GM20431 (cell line): ENCODE results near the gene TCERG1L.

Experiments used
- in situ Hi-C: fragments of 300-500 bp; cut with MseI, MboI; formaldehyde crosslinking; loops from one replicate; pipeline ENCODE4 v1.15.0; 2020; ENCODE audit warnings: low sequenced_read_pairs; ENCODE audit not compliant: unreplicated experiment

Gene TCERG1L

DNA sequence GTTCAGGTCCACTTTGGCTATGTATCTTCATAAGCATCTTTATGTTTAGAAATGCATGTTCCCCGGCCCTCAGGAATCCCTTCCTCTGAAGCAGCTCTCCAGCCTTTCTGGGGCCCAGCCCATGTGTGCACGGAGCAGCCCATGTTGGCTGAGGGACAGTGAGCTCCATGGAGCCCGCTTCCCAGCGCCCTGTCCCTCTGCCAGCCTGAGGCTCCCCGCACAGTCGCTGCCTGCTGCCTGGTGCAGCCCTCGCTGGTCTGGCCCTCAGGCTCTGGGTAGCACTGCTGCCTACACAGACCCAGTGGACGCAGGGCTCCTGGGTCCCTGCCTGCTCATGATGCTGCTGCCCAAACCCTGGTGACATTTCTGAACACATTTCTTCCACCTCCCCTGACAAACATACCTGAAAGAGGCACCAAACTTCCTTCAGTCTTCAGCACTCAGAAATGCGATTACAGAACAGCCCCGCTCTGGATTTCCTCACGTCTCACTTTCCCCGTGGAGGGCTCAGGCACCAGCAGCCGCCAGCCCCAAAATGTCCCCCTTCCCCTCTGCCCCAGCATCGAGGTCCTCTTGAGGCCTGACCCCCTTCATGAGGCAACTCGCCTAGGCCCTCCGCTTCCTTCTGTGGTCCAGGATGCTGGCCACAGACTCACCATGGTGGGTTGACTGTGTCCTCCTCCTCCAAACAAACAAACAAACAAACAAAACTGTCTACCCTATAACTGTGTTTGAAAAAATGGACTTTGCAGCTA is 5.0 kb upstream of the TCERG1L start:
- in situ Hi-C loops = no loop called here

DNA sequence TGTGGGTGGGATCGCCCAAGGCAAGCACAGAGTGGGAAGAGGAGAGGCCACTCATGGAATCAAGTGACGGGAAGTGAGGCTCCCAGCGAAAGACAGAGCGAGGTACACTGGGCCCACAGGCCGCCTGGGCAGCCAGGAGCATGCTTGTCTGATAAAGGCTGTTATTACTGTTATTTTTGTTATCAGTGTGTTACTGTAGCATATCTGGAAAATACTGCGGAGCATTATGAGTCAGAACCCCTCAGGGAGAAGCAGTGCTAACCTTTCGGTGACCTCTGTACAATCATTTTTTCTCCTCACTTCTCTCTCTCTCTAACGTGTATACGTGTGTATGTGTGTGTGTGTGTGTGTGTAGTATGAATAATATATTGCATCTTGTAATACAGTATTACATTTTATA is 3.8 kb upstream of the TCERG1L start:
- in situ Hi-C loops = no loop called here

DNA sequence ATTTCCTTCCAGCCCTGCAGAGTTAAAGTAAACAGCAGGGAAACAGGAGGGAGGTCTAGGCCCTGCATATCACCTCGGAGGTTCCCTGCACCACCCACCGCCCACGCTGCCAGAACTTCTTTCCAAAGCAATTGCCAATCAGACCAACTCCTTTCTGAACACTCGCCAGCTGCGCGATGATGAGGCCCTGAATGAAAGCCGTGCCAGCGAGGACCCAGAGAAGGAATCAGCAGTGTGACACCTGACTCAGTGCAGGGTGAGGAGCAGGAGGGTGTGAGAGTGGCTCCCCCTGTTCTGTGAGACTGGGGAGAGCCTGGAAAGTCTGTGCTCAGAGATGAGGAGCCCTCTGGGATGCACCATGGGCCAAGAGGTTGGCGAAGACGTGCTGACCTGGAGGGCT is 3.3 kb upstream of the TCERG1L start:
- in situ Hi-C loops = no loop called here

DNA sequence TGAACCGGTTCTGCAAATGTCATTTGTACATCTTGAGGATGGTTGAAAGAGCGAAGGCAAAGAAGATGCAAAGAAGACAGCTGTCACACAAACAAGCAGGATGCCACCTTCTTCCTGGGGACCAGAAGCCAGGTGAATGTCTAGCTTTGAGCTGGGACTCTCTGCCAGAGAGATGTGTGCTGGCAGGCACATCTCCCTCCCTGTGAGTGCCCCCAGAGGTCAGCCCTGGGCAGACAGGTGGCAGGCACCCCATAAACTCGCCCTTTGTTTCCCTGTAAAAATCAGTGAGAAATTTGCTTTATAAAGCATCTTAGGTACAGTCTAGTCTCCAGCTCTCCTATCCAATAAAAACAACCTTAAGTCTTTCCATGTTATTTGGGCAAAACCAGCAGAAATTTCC is 2.6 kb upstream of the TCERG1L start:
- in situ Hi-C loops = no loop called here

DNA sequence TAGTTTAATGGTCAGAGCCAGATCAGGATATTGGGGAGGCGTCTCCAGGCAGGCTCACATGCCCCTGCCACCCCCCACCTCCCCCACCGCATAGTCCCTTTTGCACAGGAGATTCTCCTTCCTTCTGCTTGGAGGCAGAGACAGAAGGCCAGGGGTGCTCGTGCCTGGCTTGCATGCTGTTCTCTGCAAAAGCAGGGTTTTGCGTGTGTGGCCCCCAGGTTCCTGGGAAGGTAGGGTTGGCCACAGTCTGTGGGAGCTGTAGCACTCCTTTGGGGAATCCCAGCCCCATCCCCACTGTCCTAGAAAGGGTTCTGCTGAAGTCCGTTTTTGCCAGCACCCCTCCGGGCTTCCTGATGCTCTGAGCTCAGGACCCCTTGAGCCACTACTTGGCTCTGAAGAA is 1.9 kb upstream of the TCERG1L start:
- in situ Hi-C loops = no loop called here

DNA sequence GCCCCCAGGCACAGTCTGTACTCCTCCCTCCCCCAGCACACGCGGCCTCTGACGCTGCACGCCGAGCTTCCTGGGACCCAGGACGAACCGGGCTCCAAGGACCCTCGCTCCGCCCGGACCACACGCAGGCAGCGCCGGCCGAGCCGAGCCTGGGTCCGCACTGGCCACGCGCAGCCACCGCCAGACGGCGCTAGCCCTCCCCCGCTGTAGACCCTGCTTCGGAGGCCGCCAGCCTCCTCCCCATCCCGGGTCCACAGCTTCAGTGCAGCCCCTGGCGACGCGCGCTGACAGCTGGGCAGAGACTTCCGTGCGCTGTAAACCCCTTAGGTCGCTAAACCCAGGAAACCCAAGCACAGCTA is 936 bp upstream of the TCERG1L start:
- in situ Hi-C loops = no loop called here

DNA sequence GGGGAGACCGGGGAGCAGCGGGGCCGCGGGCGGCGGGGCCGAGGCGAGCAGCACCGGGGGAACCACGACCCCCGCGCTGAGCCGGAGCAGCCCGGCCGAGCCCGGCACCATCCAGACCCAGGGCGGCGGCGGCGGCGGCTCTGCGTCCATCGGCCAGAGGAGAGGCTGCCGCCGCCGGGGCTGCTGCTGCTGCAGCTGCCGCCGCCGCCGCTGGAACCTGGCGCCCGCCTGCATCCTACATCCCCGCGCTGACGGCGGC is 190 bp downstream of the TCERG1L start:
- in situ Hi-C loops = no loop called here

DNA sequence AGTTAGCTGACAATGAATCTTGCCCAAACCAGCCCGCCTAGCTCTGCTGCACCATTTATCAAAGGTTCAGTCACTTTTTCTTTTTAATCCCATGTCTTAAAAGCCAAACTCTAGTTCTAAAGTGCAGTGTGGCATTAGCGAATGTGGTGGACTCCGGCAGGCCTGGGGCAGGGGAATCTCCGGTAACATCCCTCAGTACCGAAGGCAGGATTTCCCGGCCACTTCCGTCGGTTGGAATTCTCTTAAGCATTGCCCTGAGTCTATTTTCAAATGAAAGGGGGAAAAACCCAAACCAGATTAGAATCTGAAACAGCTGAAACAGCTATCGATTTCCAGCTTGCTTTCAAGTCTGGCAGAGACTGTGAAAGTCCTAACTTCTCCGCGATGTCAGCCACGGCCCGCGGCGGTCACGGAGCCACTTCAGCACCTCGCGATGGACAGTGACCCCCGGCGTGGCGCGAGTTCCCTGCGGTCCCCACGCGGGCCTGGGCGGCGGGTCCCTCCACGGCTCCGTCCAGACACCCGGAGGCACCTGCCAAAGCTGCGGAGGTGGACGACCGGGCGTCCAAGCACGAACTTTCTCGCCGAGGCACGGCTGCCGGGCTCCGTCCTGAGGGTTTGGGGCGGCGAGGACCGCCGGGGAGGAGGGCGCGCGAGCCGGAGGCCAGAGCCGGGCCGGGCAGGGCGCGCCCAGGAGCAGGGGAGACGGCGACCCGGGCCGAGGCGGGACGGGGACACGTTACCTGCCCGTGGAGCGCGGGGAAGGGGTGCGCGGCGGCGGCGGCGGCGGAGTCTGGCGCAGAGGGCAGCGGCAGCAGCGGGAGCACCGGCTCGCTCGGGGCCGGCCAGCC is 745 bp downstream of the TCERG1L start:
- in situ Hi-C loops = no loop called here

DNA sequence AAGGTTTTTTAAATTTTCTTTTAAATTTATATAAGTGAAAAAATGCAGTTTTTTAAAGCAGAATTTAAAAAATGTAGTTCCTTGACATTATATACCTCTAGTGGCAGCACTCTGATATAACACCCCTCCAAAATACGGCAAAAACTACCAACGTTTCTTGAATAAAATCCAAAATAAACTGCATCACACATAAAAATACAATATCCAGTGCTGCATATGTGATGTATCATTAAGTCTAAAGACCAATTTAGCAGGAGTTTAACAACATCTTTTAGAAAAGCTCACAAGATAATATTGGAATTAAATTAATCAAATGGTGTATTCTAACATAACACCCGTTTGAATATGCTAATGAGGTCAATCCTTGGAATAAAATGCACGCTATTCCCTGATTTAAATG is 1.4 kb downstream of the TCERG1L start:
- in situ Hi-C loops = no loop called here

DNA sequence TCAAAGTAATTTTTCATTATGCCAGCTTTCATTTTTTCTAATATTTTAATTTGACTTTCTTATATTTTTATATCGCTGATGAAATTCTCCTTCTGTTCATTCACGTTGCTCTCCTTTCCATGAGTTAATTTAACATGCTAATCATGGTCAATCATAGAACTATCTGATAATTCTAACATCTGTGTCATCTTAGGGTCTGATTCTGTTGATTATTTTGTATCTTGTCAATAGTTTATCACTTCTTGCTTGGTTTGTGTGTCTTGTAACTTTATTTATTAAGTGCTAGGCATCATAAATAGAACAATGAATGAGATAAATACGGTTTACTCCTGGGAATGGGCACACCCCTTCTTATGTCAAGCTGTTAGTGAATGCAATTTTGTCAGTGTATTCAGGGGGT is 11.0 kb downstream of the TCERG1L start:
- in situ Hi-C loops = no loop called here

DNA sequence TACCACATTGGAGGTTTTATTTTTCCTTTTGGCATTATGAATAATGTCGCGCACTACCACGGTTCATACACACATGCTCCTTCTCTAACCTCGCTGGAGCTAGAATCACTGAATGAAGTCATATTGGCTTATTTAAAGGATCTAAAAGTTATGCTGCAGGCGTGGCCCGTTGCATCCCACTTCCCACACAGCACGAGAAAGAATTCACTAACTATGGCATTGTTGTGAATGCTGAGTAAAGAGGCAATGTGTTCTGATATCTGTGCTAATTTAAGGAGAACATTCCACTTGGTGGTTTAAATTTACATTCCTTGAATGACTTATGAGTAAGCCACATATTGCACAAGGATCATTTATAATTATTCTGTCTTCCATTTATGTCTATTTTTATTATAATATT is 20.7 kb downstream of the TCERG1L start:
- in situ Hi-C loops = no loop called here

DNA sequence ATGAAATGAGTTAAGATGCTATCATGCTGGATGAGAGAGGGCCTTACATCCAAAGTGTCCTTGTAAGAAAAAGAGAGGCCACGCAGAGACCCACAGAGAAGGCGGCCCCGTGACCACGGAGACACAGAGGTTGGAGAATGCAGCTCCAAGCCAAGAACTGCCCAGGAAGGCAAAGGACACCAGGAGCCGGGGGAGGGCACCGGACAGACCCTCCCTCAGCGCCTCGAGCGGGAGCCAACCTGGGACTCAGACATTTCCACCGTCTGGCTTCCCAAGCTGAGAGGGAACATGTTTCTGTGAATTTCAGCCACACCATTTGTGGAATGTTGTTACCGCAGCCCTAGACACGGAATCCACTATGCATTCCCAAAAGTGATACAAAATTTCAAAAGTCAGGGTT is 22.9 kb downstream of the TCERG1L start:
- in situ Hi-C loops = no loop called here

DNA sequence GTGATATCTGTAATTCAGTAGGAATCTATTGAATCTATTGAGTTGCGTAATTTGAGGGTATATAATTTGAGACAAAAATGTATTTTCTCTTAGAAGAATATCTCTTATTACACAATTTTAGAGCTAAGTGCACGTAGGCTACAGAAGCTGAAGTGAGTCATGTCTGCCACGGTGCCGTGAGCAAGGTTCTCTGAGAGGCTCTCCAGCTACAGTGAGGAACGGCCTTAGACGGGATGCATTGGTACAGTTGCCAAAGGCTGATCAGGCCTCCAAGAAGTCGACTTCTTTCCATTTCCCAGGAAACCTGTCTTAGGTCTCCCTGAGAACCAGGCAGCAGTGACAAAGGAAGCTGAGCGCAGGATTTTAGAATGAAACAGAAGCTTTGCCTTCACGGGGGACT is 28.6 kb downstream of the TCERG1L start:
- in situ Hi-C loops = no loop called here

DNA sequence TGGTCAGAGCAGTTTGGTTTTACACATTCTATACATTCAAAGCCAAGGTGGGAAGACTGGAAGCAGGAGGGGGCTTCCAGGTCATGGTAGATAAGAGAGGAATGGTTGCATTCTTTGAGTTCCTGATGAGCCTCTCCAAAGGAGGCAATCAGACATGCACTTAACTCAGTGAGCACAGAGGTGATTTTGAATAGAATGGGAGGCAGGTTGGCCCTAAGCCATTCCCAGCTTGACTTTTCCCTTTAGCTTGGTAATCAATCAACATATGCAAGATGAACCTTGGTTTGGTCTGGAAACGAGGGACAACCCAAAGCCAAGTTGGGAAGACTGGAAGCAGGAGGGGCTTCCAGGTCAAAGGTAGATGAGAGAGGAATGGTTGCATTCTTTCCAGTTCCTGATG is 31.4 kb downstream of the TCERG1L start:
- in situ Hi-C loops = no loop called here

DNA sequence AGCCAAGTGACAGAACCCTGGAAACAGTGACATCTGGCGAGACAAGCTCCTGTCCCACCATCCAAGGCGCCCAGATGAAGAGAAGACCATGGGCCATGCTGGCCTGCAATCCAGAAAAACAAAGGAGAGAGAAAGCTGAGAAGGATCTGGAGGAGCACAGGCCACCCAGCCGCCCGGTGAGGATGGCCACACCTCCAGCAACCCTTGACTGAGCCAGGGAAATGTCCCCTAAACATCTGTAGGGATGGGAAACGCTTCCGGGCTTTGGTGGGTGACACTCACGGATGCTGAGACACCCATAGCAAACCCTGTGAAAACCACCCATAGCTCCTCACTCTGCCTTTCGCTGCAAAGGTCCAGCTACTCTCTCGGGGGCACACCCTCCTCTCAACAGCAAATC is 32.0 kb downstream of the TCERG1L start:
- in situ Hi-C loops = no loop called here

DNA sequence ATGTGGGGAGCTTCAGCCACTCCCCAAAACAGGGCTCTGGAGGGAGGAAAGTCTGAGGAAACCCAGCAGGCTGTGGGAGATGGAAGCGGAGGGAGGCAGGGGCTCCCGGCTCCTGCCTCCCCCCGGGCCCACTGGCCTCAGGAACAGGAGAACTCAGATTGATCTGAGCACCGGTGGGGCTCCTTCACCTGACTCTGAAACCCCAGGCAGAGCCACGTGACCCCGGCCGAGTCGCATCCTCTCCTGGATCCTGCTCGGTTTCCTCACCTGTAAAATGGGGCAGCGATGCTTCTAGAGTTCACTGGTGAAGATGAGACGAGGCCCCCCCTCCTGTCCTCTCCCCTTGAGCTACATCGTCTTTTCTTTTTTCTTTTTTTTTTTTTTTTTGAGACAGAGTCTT is 33.6 kb downstream of the TCERG1L start:
- in situ Hi-C loops = no loop called here

DNA sequence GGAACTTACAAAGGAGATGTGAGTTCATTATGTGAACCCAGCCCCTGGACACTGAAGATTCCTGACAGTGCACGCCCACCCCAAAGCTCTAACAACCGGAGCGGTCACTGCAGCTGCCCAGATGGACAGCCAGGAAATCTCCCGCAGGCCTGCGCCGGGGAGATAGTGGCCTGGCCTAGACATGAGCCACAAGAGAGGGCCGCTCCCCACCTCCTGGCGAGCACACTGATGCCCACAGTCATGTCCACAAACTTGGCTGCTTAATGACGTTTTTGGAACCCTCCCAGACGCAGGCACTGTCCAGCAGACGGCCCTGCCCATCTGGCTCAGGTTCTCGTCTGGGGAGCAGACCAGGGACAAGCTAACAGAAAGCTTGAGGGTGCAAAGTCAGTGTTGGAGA is 34.2 kb downstream of the TCERG1L start:
- in situ Hi-C loops = no loop called here

DNA sequence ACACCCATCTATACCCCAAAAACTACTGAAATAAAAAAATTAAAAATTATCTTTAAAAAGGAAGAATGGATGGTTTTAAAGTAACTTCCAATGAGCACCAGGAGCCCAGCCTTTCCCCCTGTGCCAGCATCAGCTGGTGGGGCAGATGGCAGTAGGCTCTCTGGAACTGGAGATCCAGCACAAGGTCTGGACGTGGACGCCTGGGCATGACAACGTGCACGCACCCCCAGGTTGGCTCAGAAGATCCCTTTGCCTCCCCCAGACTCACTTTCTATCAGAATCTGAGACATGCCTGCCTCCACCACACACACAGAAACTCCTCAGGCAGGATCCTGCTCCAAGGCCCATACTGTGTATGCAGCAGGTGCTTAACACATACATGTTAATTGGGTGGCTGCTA is 35.8 kb downstream of the TCERG1L start:
- in situ Hi-C loops = no loop called here

DNA sequence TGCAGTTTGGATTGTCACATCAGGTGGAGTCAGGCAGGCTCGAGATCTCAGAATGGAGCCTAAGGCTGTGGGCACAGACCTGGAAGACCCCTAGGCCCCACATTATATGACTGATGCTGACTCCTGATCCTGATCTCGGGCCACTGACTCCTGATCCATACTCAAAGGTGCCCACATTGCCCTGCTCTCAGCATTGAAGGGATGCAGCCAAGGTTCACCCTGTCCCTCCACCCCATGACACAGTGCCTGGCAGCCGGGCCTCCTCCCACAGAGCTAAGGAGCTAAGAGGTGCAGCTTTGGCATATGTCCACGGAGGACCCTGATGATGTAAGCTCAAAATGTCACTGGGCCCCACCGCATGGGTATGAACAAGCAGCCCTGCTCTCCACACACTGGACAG is 36.6 kb downstream of the TCERG1L start:
- in situ Hi-C loops = no loop called here

DNA sequence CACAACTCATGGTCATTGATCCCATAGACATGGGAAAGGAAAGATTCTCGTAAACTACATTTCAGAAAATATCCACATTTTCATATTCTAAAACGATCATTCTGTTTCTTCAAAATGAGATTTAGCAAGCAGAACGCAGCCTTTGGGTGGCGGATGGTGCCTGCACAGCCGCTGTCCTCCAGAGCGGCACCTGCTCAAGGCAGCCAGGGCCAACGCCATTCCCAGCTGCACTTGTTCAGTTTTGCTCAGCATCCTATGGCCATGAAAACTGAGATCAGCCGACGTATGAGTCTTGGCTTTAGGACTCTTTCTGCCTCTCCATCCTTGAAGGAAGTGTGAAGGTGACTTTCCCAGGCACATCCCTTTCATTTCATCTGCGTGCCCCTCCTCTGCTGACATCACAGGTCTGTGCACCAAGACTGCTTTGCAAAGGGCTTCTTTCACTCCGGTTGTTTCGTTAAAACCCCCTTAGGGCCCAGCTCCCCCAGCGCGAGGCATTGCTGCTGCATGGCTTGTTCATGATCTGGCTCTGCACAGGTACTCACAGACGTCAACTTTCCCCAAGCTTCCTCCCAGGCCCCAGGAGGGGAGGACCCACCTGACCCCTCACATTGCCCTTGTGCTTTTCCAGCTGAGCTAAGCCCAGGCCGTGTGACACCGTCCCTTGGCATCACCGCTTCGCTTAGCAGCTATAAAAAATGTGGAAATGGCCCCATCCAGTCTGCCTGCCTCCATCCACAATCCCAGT is 37.2 kb downstream of the TCERG1L start:
- in situ Hi-C loops = no loop called here

DNA sequence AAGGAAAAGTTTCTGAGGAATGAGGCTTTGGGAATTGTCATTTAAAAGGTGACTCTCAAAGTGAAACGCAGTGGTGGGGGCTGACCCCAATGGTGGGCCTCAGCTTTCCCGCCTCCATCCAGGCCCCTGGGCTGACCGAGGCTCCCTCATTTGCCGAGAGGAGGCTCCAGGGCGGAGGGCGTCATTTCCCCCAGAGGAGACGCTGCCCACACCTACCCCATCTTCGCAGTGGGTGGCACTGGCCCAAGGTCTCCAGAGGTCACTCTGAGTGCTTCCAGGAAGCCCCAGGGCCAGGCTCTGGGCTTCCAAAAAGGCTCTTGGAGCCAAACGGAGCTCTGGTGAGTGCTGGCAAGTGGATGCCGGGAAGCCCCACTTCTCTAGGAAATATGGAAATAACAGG is 38.0 kb downstream of the TCERG1L start:
- in situ Hi-C loops = no loop called here
